SHP77 treated with DMSO at 0.1 percent for 48 hours (cell line): ENCODE measurements around the gene PPFIA1.
"Not testable (repeated sequence)": the region's sequence is repeated elsewhere in the genome, so short reads cannot be mapped to it uniquely, and the experiment has no call there.

Experiments used
- DNase-seq: peaks from one replicate; lab custom pipeline; 2025; lab: John Stamatoyannopoulos, UW

PPFIA1 gene

DNA sequence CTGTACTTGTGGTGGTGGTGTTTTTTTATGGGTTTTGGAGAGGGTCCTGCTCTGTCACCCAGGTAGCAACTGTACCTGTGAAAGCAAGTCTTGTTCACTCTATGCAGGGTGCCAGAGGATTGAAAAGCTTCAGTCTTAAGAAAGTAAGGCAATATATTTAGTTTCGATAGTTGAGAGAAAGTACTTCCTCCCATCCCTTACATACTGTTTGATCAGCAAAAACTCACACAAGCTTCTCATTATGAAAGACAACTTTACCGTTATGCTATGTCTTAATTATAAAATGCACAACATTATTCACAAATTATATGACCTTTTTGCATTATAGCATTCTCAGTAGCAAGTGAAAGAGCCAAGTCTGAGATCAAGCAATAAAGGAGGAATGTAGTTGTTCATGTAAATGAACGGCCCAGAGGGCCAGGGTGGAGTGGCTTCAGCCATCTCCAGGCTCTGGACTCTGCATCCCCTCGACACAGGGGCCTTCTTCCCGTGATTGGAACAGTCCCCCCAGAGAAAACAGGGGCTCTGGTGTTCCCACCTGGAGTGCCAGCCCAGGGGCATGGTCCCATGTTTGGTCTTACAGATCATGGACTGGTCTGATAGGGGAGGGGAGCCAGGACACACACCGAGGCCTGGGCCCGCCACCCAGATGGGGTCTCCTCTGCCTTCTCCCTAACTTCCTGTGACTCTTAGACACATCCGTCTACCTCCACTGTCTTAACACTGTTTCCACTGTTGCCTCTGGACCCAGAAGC, 89.1 kb downstream of the PPFIA1 start:
- DNase-seq: no peak

DNA sequence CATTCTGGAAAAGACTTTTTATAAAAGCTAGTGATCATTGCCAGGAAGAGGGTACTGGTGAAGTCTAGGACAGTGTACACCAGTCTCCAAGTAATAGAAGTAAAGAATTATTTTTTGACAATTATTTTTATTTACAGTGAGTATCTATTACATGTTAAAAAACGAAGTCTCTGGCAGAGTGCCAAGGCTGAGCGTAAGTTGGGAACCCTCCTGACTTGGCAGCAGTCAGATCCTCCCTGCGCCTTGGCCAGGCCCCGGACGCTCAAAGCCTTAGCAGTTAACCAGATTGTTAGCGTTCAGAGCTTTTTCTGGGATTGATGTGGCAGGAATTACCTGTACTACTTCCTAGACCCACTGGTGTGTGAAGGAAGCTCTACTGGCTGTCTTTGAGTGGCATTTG, 89.7 kb downstream of the PPFIA1 start:
- DNase-seq: no peak

DNA sequence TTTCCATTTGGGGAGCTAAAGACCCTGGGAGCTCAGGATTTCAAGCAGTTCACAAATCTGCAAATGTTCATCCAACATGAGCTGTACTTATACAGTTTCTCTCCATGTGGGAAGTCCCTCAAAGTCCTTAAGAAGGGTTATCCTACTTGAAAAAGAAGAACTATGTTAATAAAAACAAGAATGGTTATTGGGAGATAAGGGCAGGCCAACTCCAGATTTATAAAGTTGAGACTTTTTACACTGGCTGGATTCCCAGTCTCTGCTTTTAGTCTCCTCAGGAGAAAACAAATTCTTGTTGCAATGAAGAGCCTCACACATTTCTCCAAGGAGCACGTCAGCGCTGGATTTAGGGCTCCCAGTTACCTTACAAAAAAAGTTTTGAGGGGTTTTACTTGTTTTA, 93.7 kb downstream of the PPFIA1 start:
- DNase-seq: no peak

DNA sequence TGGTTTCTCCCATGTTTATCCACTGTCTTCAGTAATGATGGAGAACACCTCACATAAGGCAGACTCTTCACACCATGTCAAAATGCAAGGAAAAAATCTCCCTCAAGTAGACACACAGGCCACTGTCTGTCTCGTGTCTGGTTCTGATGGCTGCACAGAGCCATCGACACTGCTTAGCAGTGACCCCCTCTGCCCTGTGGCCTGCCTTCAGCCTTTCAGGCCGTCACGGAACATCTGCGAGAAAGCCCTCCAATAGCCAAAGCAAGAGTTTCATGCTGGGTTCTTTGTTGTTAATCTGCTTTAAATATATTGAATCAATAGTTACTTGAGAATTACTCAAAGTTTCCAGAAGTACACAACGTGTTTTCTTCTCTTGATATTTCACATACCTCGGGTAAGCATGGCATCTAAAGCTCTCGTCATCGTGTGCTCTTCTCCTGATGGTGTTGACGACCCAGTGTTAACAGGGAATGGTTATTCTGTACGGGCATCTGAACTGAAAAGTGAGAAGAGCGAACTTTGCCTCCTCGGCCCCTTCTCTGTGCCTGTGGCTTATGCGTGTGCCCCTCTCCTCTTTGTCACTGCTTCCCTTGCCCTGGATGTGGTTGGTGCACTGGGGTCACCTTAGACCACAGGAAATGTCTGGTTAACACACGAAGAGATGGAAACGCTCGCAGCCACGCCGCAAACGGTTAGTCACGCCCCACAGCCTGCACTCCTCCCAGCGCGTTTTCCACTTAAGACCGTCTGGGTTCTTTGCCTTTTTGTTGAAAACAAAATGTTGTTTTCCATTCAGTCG, 94.5 kb downstream of the PPFIA1 start:
- DNase-seq: no peak

DNA sequence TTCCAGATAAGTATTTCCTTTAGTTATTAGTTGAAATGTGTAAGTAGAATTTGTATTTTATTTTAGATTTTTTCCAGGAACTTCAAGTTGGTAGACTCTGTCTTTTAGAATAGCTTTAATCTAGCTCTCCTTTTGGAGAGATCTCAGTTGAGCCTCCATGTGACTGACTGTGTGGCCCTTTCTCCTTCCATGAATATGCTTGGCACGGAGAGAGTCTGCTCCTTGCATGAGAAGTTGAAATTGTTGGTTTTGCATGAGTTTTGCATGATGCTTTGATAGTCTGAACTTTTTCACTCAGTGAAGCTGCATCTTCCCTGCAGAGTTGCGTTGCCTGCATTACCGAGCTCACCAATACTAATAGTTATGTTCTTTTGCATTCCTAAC, 95.0 kb downstream of the PPFIA1 start:
- no peak for DNase-seq

DNA sequence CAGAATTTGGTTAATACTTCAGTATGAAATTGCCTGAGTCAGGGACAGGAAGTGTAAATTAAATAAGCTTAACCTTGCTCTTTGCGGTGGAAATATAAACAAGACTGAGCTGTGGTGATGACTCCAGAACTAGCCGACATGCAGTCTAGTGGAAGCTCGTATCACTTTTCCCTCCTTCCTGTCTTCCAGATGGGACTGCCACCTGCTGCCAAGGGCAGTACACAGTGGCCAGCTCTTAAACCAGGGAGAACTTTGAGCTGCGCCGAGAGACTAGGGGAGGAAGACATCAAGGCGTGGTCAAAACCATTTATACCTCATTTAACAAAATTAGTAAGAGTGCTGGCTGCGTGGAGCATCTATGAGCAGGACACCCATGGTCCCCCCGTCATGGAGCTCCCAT, 96.6 kb downstream of the PPFIA1 start:
- DNase-seq: no peak

DNA sequence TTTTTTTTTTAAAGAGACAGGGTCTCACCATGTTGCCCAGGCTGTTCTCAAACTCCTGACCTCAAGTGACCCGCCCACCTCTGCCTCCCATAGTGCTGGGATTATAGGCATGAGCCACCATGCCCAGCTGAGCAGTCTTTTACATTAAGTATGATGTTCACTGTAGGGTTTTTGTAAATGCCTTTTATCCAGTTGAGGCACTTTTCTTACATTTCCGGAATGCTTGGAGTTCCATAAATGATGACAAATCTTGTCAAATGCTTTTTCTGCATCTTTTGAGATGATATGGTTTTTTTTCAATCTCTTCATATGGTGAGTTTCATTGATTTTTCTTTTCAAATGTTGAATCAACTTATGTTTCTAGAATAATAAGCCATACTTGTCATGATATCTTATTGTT, 98.5 kb downstream of the PPFIA1 start:
- no peak for DNase-seq

DNA sequence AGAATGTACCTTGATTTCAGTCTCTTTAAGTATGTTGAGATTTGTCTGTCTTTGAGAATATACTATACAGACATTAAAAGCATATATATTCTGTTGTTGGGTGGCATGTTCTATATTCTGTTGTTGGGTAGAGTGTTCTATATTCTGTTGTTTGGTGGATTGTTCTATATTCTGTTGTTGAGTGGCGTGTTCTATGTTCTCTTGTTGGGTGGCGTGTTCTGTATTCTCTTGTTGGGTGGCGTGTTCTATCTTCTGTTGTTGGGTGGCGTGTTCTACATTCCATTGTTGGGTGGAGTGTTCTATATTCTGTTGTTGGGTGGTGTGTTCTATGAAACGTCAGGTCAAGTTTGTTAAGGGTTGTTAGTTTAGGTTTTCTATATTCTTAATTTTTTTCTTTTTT, 100.8 kb downstream of the PPFIA1 start:
- no peak for DNase-seq

DNA sequence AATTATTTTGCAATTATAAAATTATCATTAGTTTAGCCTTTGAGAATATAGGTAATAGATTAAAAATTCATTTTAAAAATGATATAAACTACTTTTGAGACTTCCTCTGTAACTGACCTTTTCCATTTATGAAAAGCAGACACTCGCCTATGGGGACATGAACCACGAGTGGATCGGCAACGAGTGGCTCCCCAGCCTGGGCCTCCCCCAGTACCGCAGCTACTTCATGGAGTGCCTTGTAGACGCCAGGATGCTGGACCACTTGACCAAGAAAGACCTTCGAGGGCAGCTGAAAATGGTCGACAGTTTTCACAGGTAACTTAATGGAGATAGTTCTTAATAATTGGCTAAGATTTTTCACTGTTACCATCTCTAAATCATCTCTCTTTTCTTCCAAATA, 101.6 kb downstream of the PPFIA1 start:
- no peak for DNase-seq

DNA sequence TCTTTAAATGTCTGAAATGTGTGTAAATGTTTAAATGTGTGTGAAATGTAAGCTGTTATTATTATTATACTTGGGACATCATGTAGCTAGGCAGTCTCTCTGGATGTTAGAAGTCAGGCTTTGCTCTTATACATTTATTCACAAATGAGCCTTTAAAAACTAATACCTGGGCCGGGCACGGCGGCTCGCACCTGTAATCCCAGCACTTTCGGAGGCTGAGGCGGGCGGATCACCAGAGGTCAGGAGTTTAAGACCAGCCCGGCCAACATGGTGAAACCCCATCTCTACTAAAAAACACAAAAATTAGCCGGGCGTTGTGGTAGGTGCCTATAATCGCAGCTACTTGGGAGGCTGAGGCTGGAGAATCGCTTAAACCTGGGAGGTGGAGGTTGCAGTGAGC, 106.1 kb downstream of the PPFIA1 start:
- no peak for DNase-seq

DNA sequence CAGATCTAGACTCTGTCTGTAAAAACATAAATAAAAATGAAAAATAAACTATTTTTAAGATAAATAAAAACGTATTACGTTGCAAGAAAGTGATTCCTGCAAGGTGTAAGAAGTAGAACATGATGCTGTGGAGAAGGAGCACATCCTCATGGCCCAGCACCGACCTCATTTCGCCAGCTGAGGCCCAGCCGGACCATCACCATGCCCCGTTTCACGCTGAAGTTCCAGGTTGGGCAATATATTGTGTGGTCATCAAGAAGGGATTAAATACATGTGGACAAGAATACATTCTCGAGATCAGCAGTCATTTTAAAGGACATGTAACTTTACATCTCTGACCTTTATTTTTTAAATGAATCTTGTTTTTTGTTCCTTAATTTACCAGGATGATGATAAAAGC, 107.2 kb downstream of the PPFIA1 start:
- no peak for DNase-seq

DNA sequence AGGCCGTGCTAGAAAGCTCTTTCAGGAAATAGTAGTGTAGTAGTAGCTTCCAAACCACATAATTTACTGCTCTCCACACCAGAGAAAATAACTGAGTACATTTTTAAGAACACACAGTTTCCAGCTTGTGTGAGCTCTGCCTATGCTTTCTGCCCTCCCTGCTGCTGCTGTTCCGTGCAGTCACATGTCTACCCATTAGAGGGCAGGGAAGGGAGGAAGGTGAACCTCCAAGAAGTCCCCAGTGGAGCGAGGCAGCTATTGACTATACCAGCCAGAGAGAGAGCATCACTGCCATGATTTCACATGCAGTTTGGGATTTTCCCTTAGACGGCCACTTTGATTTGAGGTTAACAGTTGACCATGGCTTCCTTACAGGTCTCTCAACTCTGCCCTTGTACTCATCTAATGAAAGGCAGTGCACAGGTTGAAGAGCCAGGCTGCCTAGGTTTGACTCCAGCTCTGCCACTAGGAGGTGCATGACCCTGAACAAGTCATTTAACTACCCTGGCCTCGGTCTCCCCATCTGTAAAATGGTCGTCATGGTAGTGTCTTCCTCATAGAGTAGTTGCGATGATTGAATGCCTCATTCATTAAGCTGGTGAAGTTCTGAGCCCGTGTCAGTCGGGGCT, 108.1 kb downstream of the PPFIA1 start:
- DNase-seq: no peak

DNA sequence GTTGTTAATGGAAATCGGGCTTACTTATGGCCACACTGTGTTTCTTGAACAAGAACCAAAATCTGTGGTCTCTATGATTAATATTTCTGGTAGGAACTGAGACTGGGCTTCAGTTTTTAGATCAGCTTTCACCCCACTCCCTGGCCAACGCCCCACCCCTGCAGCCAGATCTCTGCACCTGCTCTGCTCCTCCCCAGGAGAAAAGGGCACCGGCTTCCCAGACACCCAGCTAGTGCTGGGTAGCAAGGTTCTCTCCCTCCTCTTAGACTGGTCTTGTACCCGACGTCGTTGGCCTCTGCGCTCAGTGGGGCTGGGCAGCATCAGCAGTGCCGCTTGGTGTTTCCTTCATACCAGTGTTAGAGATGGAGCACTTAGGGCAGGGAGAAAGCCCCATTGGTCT, 110.9 kb downstream of the PPFIA1 start:
- no peak for DNase-seq

DNA sequence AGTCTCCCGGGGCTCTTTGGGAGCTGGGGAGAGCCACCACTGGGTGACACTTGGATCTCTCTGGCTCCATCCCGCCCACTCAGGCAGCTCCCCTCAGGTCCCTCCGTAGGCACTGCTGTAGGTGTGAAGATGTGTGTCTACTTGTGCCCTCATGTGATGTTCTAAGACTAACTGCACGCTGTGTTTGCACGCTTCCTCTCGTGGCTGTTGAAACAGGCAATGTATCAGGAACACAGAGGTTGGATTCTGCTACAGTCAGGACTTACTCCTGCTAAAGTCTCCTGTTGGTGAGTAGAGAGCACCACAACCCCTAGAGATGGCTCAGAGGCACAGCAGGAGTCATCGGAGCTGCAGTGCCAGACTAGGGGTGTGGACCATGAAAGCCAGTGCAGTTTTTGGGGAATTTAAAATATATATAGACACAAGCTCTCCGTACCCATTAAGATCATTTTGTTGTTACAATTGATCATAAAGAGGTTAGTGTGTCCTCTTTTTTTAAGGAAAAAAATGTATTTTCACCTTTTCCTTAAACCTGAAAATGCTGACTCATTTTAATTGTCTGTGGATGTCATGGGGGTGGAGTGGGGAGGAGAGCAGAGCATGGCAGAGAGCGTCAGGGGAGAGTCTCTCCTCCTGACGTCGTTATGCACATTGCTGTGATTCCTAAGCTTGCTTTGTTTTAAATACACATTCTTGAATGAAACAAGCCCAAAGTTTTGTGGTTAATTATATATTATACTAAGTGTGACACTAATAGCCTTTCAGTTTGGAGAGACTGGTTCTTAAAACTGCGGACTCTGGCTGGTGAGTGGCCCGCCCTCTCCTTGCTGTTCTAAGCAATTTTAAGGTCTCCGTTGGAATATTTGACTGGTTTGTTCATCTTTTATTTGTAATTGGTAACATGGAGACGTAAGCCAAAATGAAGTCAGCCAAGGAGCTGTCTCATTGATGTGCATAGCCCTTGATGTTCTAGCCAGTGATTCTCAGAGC, 111.7 kb downstream of the PPFIA1 start:
- no peak for DNase-seq

DNA sequence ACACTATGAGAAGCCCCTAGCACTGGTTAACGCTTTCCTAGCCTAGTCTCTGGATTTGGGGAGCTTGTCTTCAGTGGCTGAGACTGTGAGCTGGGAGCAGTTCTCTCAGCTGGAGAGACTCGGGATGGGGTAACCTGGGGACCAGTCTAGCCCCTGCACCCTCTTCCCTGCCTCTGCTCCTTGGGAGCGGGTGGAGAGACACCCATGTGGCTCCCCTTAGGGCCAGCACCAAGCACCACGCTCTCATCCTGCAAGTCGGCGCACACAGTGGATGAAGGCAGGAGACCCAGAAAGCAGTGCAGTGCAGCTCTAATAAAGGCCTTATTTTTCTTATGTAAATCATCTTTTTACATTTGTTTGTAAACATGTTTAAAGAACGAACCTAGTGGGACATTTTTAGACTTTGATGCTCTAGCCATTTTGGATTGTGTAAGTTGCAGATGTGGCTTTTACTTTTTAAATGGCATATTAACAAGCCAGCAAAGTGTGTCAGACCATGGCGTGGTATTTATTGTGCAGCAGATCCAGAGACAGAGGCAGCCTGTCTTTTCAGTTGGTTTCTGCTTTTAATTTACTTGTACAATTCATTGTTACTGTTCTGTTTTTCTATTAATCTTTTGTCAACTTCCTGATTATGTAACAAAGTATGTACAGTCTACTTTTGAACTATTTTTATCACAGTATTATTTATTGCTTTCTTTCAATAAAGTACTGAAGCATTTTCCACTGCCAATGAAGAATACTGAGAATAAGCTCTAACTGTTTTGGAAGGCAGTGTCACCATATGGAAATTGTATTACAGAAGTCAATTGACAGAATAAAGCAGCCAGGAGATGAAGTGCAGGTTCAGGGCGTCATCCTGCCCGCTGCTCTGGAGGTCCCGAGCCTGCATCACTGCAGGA, 113.4 kb downstream of the PPFIA1 start:
- no peak for DNase-seq

DNA sequence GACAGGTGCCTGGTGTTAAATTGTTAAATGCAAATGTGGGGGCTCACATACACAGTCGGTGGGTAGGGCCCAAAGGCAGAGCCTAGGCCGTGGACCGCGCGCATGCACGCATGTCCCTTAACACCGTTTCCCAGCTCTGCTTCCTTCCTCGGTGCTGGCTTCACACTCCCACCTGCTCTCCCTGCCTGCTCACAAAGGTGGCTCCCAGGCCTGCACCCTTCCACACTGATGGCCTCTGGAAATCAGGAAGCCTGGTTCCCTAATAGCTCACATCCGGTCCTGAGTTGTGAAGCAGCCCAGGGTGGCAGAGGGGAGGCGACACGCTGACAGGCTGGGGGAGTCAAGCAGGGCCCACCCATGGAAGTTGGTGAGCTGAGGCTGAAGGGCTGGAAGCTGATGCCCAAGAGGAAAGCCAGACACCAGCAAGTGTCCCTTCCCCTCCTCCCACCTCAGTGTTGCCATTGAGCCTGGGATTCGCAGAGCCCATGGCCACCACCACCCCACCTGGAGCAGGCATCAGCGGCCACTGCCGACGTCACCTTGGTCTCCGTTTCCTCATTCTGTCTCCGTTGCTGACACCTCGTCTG, 114.2 kb downstream of the PPFIA1 start:
- no peak for DNase-seq

DNA sequence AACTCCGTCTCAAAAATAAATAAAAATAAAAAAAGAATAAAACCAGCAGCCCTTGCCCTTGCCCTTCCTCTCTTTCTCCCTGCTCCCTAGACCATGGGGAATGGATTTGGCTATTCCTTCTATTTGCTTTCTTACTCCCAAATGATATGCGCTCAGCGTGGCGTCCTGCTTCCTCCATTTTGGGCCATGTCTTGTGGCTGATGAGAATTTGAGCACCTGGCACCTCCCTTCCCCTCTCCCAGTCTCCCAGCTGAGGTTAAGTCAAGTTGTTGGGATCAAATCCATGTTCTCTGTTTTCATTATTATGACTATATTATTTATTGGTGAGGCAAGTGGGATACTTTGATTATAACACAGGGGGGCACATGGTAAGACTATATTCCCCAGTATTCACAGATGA, 117.1 kb downstream of the PPFIA1 start:
- DNase-seq: no peak

DNA sequence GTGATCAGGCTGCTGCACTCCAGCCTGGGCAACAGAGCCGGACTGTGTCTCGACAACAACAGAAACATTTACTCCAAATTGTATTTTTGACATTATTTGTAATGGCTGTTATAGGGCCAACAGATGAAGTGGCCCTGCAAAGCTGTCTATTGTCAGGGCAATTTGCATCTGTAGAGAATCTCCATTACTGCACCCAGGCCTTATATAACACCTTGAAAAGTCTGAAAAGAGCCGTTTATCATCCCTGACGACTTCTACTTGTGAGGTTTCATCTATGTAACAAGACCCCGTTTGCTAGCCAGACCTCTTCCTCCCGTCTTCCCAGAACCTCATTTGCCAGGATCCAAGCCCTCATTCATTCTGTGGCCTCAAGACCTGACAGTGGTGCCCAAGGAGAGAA, 118.7 kb downstream of the PPFIA1 start:
- DNase-seq: no peak

DNA sequence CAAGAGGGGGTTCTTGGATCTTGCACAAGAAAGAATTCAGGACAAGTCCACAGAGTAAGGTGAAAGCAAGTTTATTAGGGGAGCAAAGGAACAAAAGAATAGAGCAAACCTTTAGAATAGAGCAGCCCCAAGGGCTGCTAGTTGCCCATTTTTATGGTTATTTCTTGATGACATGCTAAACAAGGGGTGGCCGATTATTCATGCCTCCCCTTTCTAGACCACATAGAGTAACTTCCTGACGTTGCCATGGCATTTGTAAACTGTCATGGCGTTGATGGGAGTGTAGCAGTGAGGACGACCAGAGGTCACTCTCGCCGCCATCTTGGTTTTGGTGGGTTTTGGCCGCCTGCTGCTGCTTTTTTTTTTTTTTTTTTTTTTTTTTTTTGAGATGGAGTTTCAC, 120.4 kb downstream of the PPFIA1 start:
- not testable (repeated sequence) for DNase-seq

DNA sequence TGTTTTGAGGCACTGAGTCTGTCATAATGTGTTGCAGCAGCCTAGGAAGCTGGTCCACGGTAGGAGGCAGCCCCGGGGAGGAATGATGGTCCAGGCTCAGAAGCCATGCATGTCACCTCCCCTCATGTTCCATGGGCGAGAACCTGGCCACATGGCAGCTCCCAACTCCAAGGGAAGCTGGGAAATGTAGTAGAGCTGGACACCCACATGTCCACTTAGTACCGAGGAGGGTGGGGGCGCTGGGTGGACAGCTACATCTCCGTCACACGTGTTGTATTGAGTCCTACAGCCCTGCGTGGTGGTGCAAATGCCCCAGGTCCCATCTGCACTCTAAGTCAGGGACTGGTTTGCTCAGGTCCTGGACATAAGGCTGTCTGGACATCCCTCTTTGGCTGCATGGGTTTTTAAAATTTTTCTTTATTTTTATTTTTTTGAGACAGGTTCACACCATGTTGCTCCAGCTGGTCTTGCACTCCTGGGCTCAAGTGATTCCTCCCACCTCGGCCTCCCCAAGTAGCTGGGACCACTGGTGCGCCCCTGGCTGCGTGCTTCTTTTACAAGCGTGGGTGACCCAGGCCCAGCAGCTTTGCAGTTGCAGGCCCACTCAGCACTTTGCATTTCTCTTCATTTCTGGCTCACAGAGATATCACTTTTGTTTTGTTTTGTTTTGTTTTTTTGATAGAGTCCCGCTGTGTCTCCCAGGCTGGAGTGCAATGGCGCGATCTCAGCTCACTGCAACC, 123.9 kb downstream of the PPFIA1 start:
- DNase-seq: no peak
